HEK293 (cell line): ENCODE measurements around the gene OR2AT4.

ENCODE experiments used
- BCL11A ChIP-seq: fragments of 450-650 bp; formaldehyde crosslinking; IDR thresholded peaks from 2 replicates; pipeline ENCODE4 v1.5.1; 2016; ENCODE audit warnings: low read depth, missing biosample characterization, missing genetic modification characterization
- CTCF ChIP-seq: fragments of 450-650 bp; formaldehyde crosslinking; IDR thresholded peaks from 2 replicates; pipeline ENCODE4 v1.5.1; 2016; ENCODE audit warnings: missing biosample characterization, missing genetic modification characterization

GRCh38 chr11:75142714-75143419 is 46.2 kb upstream of the OR2AT4 start:
- no peak for TF ChIP-seq CTCF (tag by site-specific recombination)
- TF ChIP-seq BCL11A = no peak
